ENCODE measurements around the gene FRAS1.
"Not testable (repeated sequence)": the region's sequence is repeated elsewhere in the genome, so short reads cannot be mapped to it uniquely, and the experiment has no call there.

Gene FRAS1

GRCh38 chr4:78542373-78542772 lies 485.2 kb downstream of the FRAS1 start:
- Histone ChIP-seq H3K36me3 (ENCODE audit: insufficient read depth, low read length) (no peaks in the 10 kb centered on the region), H3K27me3 (ENCODE audit: insufficient read depth, low read length) (no peaks in the 10 kb centered on the region), H3K4me1 (ENCODE audit: insufficient read depth, low read length) (peaks cover 24% of the 10 kb centered on the region), H3K9me3 (ENCODE audit: low read length) (no peaks in the 10 kb centered on the region), H2AFZ (ENCODE audit: low read depth, low read length) (no peak overlapping the region), H3K4me3 (ENCODE audit: low read length) (no peak overlapping the region)

- no peaks in the 10 kb centered on the region for H3K36me3 ChIP-seq (ENCODE audit: insufficient read depth, low read length)
- H3K4me3 ChIP-seq (ENCODE audit: low read length), result no peak overlapping the region
- H3K27me3 ChIP-seq (ENCODE audit: insufficient read depth, low read length), result no peaks in the 10 kb centered on the region
- no peaks in the 10 kb centered on the region for H3K9me3 ChIP-seq (ENCODE audit: low read length)
- no peak overlapping the region for H2AFZ ChIP-seq (ENCODE audit: low read depth, low read length)
- peaks cover 24% of the 10 kb centered on the region for H3K4me1 ChIP-seq (ENCODE audit: insufficient read depth, low read length)
Measured at GRCh38 chr4:78543424-78544125, 486.5 kb downstream of the FRAS1 start.

- H3K36me3 ChIP-seq (ENCODE audit: insufficient read depth, low read length), result no peaks in the 10 kb centered on the region
Measured at GRCh38 chr4:78544678-78545077, 487.6 kb downstream of the FRAS1 start.

GRCh38 chr4:78545275-78546246 lies 488.4 kb downstream of the FRAS1 start:
- H3K36me3 ChIP-seq (ENCODE audit: insufficient read depth, low read length), result no peaks in the 10 kb centered on the region
- peaks cover 24% of the 10 kb centered on the region for H3K4me1 ChIP-seq (ENCODE audit: insufficient read depth, low read length)
- no peaks in the 10 kb centered on the region for H3K9me3 ChIP-seq (ENCODE audit: low read length)
- no peak overlapping the region for H3K4me3 ChIP-seq (ENCODE audit: low read length)
- no peak overlapping the region for H2AFZ ChIP-seq (ENCODE audit: low read depth, low read length)
- H3K27me3 ChIP-seq (ENCODE audit: insufficient read depth, low read length), result no peaks in the 10 kb centered on the region

More at GRCh38 chr4:78544678-78545077, 487.6 kb downstream of the FRAS1 start:
- Histone ChIP-seq H3K4me3 (ENCODE audit: low read length) (no peak overlapping the region), H2AFZ (ENCODE audit: low read depth, low read length) (no peak overlapping the region), H3K9me3 (ENCODE audit: low read length) (no peaks in the 10 kb centered on the region), H3K4me1 (ENCODE audit: insufficient read depth, low read length) (peaks cover 24% of the 10 kb centered on the region), H3K27me3 (ENCODE audit: insufficient read depth, low read length) (no peaks in the 10 kb centered on the region)

GRCh38 chr4:78547899-78548298 lies 490.8 kb downstream of the FRAS1 start:
- not testable (repeated sequence) for H2AFZ ChIP-seq (ENCODE audit: low read depth, low read length); H3K4me3 ChIP-seq (ENCODE audit: low read length); H3K9me3 ChIP-seq (ENCODE audit: low read length); H3K36me3 ChIP-seq (ENCODE audit: insufficient read depth, low read length)
- Histone ChIP-seq H3K27me3 (ENCODE audit: insufficient read depth, low read length) (peaks cover 18% of the 10 kb centered on the region), H3K4me1 (ENCODE audit: insufficient read depth, low read length) (peaks cover 24% of the 10 kb centered on the region)

GRCh38 chr4:78548889-78549288 lies 491.8 kb downstream of the FRAS1 start:
- H3K4me1 ChIP-seq (ENCODE audit: insufficient read depth, low read length), result peaks cover 14% of the 10 kb centered on the region
- not testable (repeated sequence) for H3K9me3 ChIP-seq (ENCODE audit: low read length); H2AFZ ChIP-seq (ENCODE audit: low read depth, low read length); H3K36me3 ChIP-seq (ENCODE audit: insufficient read depth, low read length); H3K4me3 ChIP-seq (ENCODE audit: low read length)
- peaks cover 18% of the 10 kb centered on the region for H3K27me3 ChIP-seq (ENCODE audit: insufficient read depth, low read length)

GRCh38 chr4:78551420-78552351 lies 494.6 kb downstream of the FRAS1 start, which contains the start of gene ANXA3:
Gene ANXA3 (plus strand): TSS chr4:78551770. CDS start chr4:78554474, 2,704 bp downstream.
- Histone ChIP-seq H3K4me3 (ENCODE audit: low read length) (peak within 1 kb of the TSS; percentile 45), H3K9me3 (ENCODE audit: low read length) (no peaks in the 10 kb centered on the region), H2AFZ (ENCODE audit: low read depth, low read length) (peak within 1 kb of the TSS; percentile 64), H3K36me3 (ENCODE audit: insufficient read depth, low read length) (no peaks in the 10 kb centered on the region), H3K4me1 (ENCODE audit: insufficient read depth, low read length) (peaks cover 5% of the 10 kb centered on the region), H3K27me3 (ENCODE audit: insufficient read depth, low read length) (peaks cover 18% of the 10 kb centered on the region)

GRCh38 chr4:78552389-78553042 lies 495.4 kb downstream of the FRAS1 start:
- H2AFZ ChIP-seq (ENCODE audit: low read depth, low read length), result no peak overlapping the region
- no peaks in the 10 kb centered on the region for H3K36me3 ChIP-seq (ENCODE audit: insufficient read depth, low read length)
- H3K27me3 ChIP-seq (ENCODE audit: insufficient read depth, low read length), result peaks cover 18% of the 10 kb centered on the region
- no peak overlapping the region for H3K4me3 ChIP-seq (ENCODE audit: low read length)
- H3K4me1 ChIP-seq (ENCODE audit: insufficient read depth, low read length), result peaks cover 5% of the 10 kb centered on the region
- no peaks in the 10 kb centered on the region for H3K9me3 ChIP-seq (ENCODE audit: low read length)

- H3K4me1 ChIP-seq (ENCODE audit: insufficient read depth, low read length), result peaks cover 5% of the 10 kb centered on the region
- no peak overlapping the region for H2AFZ ChIP-seq (ENCODE audit: low read depth, low read length)
- H3K4me3 ChIP-seq (ENCODE audit: low read length), result no peak overlapping the region
- no peaks in the 10 kb centered on the region for H3K36me3 ChIP-seq (ENCODE audit: insufficient read depth, low read length)
- peaks cover 18% of the 10 kb centered on the region for H3K27me3 ChIP-seq (ENCODE audit: insufficient read depth, low read length)
- no peaks in the 10 kb centered on the region for H3K9me3 ChIP-seq (ENCODE audit: low read length)
Measured at GRCh38 chr4:78553043-78553396, 495.9 kb downstream of the FRAS1 start.

- no peak overlapping the region for H2AFZ ChIP-seq (ENCODE audit: low read depth, low read length)
- H3K36me3 ChIP-seq (ENCODE audit: insufficient read depth, low read length), result no peaks in the 10 kb centered on the region
- H3K9me3 ChIP-seq (ENCODE audit: low read length), result no peaks in the 10 kb centered on the region
- H3K4me3 ChIP-seq (ENCODE audit: low read length), result no peak overlapping the region
- peaks cover 5% of the 10 kb centered on the region for H3K4me1 ChIP-seq (ENCODE audit: insufficient read depth, low read length)
- peaks cover 18% of the 10 kb centered on the region for H3K27me3 ChIP-seq (ENCODE audit: insufficient read depth, low read length)
Measured at GRCh38 chr4:78553529-78554060, 496.5 kb downstream of the FRAS1 start.

- no peaks in the 10 kb centered on the region for H3K36me3 ChIP-seq (ENCODE audit: insufficient read depth, low read length)
Measured at GRCh38 chr4:78556665-78557064, 499.5 kb downstream of the FRAS1 start.

GRCh38 chr4:78557841-78558240 lies 500.7 kb downstream of the FRAS1 start:
- no peak overlapping the region for H2AFZ ChIP-seq (ENCODE audit: low read depth, low read length)
- H3K27me3 ChIP-seq (ENCODE audit: insufficient read depth, low read length), result no peaks in the 10 kb centered on the region
- no peak overlapping the region for H3K4me3 ChIP-seq (ENCODE audit: low read length)
- no peaks in the 10 kb centered on the region for H3K9me3 ChIP-seq (ENCODE audit: low read length)
- H3K36me3 ChIP-seq (ENCODE audit: insufficient read depth, low read length), result no peaks in the 10 kb centered on the region
- H3K4me1 ChIP-seq (ENCODE audit: insufficient read depth, low read length), result no peaks in the 10 kb centered on the region

More at GRCh38 chr4:78556665-78557064, 499.5 kb downstream of the FRAS1 start:
- H2AFZ ChIP-seq (ENCODE audit: low read depth, low read length), result no peak overlapping the region
- peaks cover 8% of the 10 kb centered on the region for H3K27me3 ChIP-seq (ENCODE audit: insufficient read depth, low read length)
- no peaks in the 10 kb centered on the region for H3K9me3 ChIP-seq (ENCODE audit: low read length)
- H3K4me1 ChIP-seq (ENCODE audit: insufficient read depth, low read length), result peaks cover 4% of the 10 kb centered on the region
- H3K4me3 ChIP-seq (ENCODE audit: low read length), result no peak overlapping the region

Data from neuron (in vitro differentiated cells).